GM11168 (cell line): ENCODE data around the gene PDCD2.

Experiments
- in situ Hi-C: fragments of 300-500 bp; cut with MboI; formaldehyde crosslinking; loops from one replicate; pipeline ENCODE4 v1.12.0; 2022; ENCODE audit warnings: low sequenced_read_pairs; ENCODE audit not compliant: unreplicated experiment

Gene PDCD2

DNA sequence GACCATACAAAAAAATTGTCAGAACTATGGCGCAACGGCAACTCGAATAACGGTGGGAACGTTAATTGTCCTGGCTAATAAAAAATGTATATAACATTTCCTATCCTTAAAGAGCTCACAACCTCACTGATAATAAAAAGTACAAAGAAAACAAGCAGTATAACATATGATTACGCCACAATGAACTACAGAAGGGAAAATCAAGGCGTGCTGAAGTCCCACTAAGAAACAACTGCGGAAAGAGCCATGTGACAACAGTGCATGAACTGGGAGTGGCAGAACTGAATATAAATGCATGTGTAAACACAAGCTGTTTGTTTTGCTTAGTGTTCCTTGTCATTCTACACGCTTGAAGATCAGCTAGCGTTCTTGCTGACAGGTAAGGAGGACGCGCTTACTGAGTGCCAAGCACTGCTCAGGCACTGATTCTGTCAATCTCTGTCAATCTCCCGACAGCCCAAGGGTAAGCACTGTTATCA lies 30.9 kb downstream of the PDCD2 start:
- in situ Hi-C loops = no loop called here

DNA sequence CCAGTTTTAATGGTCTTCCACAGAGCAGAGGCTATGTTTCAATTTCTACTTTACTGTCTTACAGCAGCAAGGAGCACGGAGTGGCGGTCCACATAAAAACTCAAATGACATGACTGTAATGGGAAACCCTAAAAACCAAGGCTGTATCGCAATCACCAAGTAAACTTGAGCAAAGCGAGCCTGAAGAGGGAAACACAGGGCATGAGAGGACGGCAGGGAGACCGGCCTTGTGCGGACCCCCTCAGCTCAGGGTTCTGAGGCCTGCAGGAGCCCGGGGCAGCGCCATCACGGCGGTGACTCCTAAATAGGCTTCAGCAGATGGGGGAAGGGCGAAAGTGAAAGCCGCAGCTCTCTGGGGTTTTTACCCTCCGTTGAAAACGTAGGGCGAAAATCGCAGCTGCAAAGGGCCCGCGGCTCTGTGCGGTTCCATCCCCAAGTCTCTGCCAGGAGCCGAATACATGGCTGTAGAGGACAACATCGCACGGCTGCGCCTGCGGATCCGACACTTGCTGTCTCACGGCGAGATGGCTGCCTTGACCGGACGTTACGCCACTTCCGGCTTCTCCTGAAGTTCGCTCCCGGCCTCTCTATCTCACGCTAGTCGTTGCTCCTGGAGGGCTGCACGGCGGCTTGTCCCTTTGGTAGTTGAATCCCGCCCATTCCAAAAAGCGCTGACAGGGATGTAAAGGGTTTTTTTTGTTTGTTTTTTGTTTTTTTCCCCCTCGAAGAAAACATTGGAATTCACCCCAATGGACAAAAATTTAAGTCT lies 31.5 kb downstream of the PDCD2 start, which contains the start of gene PSMB1:
Gene PSMB1, minus strand, starts transcription at position 543 of the 769 bp plus-strand sequence. Its CDS starts 65 bp downstream, at position 478.
- in situ Hi-C loops = no loop called here

DNA sequence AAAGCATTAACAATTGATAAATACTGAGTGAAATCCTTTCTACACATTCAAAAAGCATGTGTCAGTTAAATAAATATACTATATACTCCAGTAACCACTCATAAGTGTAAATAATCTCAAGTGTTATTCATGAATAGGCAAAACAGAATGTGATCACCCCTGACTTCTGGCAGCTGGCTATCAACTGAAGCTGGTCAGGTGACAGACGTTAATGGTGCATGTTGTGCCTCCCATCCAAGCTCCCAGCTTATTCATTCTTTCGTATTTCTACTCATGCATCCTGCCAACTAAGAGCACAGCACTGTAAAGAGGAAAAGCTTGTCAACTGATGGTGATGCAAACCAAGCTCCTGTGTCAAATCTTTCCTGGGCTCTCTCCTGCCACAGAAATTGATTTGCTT lies 39.0 kb downstream of the PDCD2 start:
- in situ Hi-C loops = no loop called here

DNA sequence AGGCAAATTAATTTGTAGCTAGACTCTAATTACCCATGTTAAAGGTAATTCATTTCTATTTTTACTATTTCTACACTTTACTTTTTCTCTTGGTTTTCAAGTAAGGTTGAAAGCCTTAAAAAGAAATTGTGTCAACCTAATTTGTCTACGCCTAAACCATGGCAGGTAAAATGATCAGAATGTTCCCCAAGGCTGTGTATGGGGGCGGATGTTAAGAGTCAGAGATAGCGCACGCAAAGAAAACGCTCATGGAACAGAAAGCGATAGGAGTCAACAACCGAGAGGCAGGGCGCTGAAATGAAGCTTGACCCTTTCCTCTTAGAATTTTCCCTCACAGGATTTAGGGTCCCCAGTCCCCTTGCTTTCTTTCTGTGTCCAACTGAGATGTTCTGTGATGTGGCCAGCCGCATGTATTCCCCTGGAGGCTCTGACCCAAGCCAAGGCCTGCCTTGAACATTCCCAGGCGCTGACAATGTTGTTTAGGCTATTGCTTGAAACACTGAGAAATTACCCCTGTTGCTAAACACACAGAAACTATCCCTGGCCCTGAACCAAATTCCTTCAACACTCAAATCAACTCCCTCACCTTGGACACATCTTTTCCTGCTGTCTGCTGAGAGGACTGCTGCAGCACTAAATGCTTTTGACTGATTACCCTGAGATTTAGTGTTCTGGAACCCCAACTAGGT lies 42.3 kb downstream of the PDCD2 start:
- in situ Hi-C loops = no loop called here

GRCh38 chr6:170537329-170537728 lies 47.1 kb downstream of the PDCD2 start:
- in situ Hi-C loops = no loop called here

DNA sequence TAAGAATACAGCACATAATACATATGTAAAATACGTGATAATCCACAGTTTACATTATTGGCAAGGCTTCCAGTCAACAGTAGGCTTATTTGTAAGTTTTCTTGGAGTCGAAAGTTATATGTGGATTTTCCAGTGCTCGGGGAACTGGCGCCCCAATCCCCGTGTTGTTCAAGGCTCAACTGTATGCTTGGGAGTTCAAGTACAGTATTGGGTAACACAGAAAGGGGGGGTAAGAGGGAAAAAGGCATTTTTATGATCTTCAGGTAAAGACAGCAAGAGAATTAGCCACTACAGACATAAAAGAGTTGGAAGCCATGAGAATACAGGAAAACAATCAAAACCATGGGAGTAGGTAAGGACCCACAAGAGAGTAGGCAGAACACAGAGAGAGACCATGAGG lies 47.8 kb downstream of the PDCD2 start:
- in situ Hi-C loops = no loop called here

DNA sequence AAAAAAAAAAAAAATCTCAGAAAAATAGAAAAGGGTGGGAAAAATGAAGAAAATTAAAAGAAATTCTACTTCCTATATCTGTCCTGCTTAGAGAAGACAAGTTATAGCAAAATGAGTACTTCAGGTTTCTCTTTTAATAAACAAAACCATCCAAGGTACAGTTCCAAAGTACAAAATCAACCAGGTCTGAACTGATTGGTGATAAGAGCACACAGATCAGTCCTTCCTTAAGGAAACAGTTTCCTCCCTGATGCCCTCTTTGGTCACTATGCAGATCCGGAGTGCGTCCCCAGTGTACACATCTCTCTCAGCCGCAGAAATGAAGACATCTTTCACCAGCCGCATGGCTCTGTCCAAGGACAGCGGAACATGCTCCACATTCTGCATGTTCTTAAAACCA lies 49.4 kb downstream of the PDCD2 start:
- in situ Hi-C loops = no loop called here

GRCh38 chr6:170533792-170534191 lies 50.6 kb downstream of the PDCD2 start:
- in situ Hi-C loops = no loop called here

DNA sequence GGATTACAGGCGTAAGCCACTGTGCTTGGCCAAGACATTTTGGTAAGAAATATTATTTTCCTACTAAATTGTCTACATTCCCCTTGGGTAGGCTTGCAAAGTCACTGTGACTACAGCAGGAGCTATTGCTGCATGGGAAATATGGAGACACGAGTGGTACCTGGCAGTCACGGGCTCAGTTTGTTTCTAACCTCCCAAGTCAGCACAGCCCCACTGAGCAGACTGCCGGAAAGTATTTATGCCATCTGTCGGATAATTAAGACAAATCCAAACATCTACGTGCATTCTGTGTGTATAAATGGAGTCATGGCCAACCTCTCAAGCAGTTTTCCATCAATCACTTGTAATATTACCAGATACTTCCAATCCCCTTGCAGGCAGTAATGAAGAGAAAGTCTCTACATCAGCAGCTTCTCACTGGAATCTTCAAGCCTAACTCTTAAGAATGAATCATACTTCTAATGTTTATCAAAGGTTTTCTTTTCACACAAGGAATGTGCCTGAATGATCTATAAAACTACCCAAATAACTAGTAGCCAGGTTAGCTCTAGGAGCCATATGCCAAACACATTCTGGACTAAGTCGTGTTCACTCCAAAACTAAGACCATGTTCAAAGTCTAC lies 51.5 kb downstream of the PDCD2 start:
- in situ Hi-C loops = no loop called here

- in situ Hi-C loops = loop anchor here (10.0 kb wide), 1 partner anchor 705 kb away; no protein-coding TSS in a partner anchor
These were observed 54.5 kb downstream of the PDCD2 start for GRCh38 chr6:170529839-170530469.

GRCh38 chr6:170527995-170528394 lies 56.4 kb downstream of the PDCD2 start:
- in situ Hi-C loops = loop anchor here (10.0 kb wide), 1 partner anchor 703 kb away; no protein-coding TSS in a partner anchor

- in situ Hi-C loops = loop anchor here (10.0 kb wide), 1 partner anchor 701 kb away; no protein-coding TSS in a partner anchor
These were observed 58.6 kb downstream of the PDCD2 start for GRCh38 chr6:170525795-170526194.
